Peyer's patch (tissue), 4 donors: Measurements from ENCODE around the gene CTDSP1.

ENCODE experiments used
- CTCF ChIP-seq, 6 experiments: fragments of 450-650 bp in 4 of 6; fragments of 200-600 bp in 2 of 6; sonication (generic) in 1 of 6; IDR thresholded peaks; one replicate each; pipeline ENCODE4 v1.5.1; 2017 to 2019; ENCODE audit warnings: antibody characterized with exemption in 6 of 6, mild to moderate bottlenecking in 3 of 6, moderate library complexity in 1 of 6
- POLR2A ChIP-seq, 2 donors: fragments of 450-650 bp; IDR thresholded peaks; one replicate each; pipeline ENCODE4 v1.5.1; 2017; ENCODE audit warnings: antibody characterized with exemption in 2 of 2, mild to moderate bottlenecking in 2 of 2, moderate library complexity in 2 of 2

- no peak for TF ChIP-seq CTCF (IDR thresholded peaks at IDR 0.05)
- no peak for TF ChIP-seq POLR2A (IDR thresholded peaks at IDR 0.05)
Measured at GRCh38 chr2:218425531-218425930, 25.9 kb downstream of the CTDSP1 start.
